Measurements from ENCODE around the gene KLHL3. TPM values are rescaled to one million over a fixed set of nuclear protein-coding genes. Genes with fewer than 3 reads are reported as not detected.

Gene KLHL3
- total RNA-seq, 1 experiment from 2014 or later, result 0.58 TPM

- no peaks in the 10 kb centered on the region for H3K9me3 ChIP-seq (ENCODE audit: low read depth, low read length, poor library complexity, severe bottlenecking)
- no peaks in the 10 kb centered on the region for H3K36me3 ChIP-seq (ENCODE audit: insufficient read depth, low read length, poor library complexity, severe bottlenecking)
- intact Hi-C loops (cut with micrococcal nuclease; ENCODE audit: unreplicated experiment), result no loop called here
- BruUV-seq (replicated peaks), result no TSS peak
- no peak for TF ChIP-seq EZH2 (IDR thresholded peaks at IDR 0.05; ENCODE audit: borderline replicate concordance, low read depth, low read length, poor library complexity, severe bottlenecking)
- TF ChIP-seq CTCF (conservative IDR thresholded peaks at IDR 0.05; ENCODE audit: low read depth, low read length), result no peak
- CTCF ChIA-PET, result interaction anchor here (0.8 kb wide), 1 partner anchor 44 kb away, joined by 3 read pairs; no protein-coding TSS in a partner anchor
- POLR2A ChIA-PET (ENCODE audit: low non-redundant PET), result no interaction called here
- no peaks in the 10 kb centered on the region for H3K4me1 ChIP-seq (ENCODE audit: insufficient read depth, low read length, poor library complexity, severe bottlenecking)
- no peak overlapping the region for H3K4me3 ChIP-seq (ENCODE audit: low read depth, low read length, poor library complexity, severe bottlenecking)
- no peak for DNase-seq (ENCODE audit: low spot score)
- H3K27ac ChIP-seq (ENCODE audit: low read depth, low read length, poor library complexity, severe bottlenecking), result no peak overlapping the region
- H3K27me3 ChIP-seq (replicated peaks; ENCODE audit: insufficient read depth, low read depth, low read length, poor library complexity), result no peaks in the 10 kb centered on the region
Observed at GRCh38 chr5:137616046-137616445, 119.8 kb downstream of the KLHL3 start.

GRCh38 chr5:137615171-137615775 lies 120.6 kb downstream of the KLHL3 start:
- DNase-seq (ENCODE audit: low spot score), result no peak
- no peaks in the 10 kb centered on the region for H3K4me1 ChIP-seq (ENCODE audit: insufficient read depth, low read length, poor library complexity, severe bottlenecking)
- H3K4me3 ChIP-seq (ENCODE audit: low read depth, low read length, poor library complexity, severe bottlenecking), result no peak overlapping the region
- intact Hi-C loops (cut with micrococcal nuclease; ENCODE audit: unreplicated experiment), result no loop called here
- BruUV-seq (replicated peaks), result no TSS peak
- ChIA-PET POLR2A (ENCODE audit: low non-redundant PET) (no interaction called here), CTCF (interaction anchor here (0.6 kb wide), 1 partner anchor 115 kb away, joined by 4 read pairs; no protein-coding TSS in a partner anchor)
- no peaks in the 10 kb centered on the region for H3K36me3 ChIP-seq (ENCODE audit: insufficient read depth, low read length, poor library complexity, severe bottlenecking)
- H3K27ac ChIP-seq (ENCODE audit: low read depth, low read length, poor library complexity, severe bottlenecking), result no peak overlapping the region
- TF ChIP-seq CTCF (conservative IDR thresholded peaks at IDR 0.05; ENCODE audit: low read depth, low read length), result no peak
- TF ChIP-seq EZH2 (IDR thresholded peaks at IDR 0.05; ENCODE audit: borderline replicate concordance, low read depth, low read length, poor library complexity, severe bottlenecking), result no peak
- no peaks in the 10 kb centered on the region for H3K9me3 ChIP-seq (ENCODE audit: low read depth, low read length, poor library complexity, severe bottlenecking)
- no peaks in the 10 kb centered on the region for H3K27me3 ChIP-seq (replicated peaks; ENCODE audit: insufficient read depth, low read depth, low read length, poor library complexity)

GRCh38 chr5:137613554-137614265 lies 122.2 kb downstream of the KLHL3 start:
- no TSS peak for BruUV-seq (replicated peaks)
- Histone ChIP-seq H3K9me3 (ENCODE audit: low read depth, low read length, poor library complexity, severe bottlenecking) (no peaks in the 10 kb centered on the region), H3K4me1 (ENCODE audit: insufficient read depth, low read length, poor library complexity, severe bottlenecking) (no peaks in the 10 kb centered on the region), H3K27me3 (replicated peaks; ENCODE audit: insufficient read depth, low read depth, low read length, poor library complexity) (no peaks in the 10 kb centered on the region), H3K27ac (ENCODE audit: low read depth, low read length, poor library complexity, severe bottlenecking) (no peak overlapping the region), H3K4me3 (ENCODE audit: low read depth, low read length, poor library complexity, severe bottlenecking) (no peak overlapping the region), H3K36me3 (ENCODE audit: insufficient read depth, low read length, poor library complexity, severe bottlenecking) (no peaks in the 10 kb centered on the region)
- TF ChIP-seq EZH2 (IDR thresholded peaks at IDR 0.05; ENCODE audit: borderline replicate concordance, low read depth, low read length, poor library complexity, severe bottlenecking), result no peak
- TF ChIP-seq CTCF (conservative IDR thresholded peaks at IDR 0.05; ENCODE audit: low read depth, low read length), result no peak
- ChIA-PET CTCF (no interaction called here), POLR2A (ENCODE audit: low non-redundant PET) (no interaction called here)
- DNase-seq (ENCODE audit: low spot score), result no peak
- intact Hi-C loops (cut with micrococcal nuclease; ENCODE audit: unreplicated experiment), result no loop called here

Measured in A673 (cell line).